ENCODE results near the gene COL8A2.

DNA sequence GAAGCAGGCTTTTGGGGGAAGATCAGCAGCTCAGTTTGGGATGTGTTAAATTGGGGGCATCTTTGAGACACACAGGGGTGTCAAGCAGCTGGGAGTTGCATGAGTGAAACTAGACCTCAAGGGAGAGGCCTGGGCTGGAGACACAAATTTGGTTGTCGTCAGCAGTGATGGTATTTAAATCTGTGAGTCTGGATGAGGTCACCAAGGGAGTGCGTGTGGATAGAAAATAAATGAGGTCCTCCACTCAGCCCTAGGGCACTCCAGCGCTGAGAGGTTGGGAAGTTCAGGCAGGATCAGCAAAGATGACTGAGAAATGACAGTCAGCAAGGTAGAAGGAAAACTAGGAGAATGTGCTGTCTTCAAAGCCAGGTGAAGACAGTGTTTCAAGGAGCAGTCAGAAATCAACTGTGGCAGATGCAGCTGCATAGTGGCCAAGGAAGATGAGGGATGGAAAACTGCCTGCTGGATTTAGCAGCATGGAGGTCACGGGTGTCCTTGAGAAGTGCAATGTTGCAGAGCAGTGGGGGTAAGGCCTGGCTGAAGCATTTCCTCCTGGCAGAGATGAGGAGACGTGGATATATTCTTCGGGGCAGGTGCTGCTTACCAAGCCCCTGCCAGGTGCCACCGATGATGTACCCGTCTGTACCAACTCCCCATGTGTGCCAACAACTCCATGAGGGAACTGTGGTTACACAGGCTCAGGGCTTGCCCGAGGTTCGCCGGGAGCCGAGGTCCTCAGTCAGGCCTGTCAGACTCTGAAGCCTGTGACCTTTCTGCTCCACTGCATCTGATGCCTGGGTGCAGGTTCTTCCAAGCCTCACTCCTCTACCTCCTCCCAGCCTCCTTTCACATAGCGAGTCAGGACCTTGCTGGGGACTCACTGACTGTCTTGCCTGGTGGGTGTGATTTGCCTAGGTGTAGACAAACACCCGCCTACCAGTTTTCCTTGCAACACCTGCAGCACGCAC is 42.2 kb upstream of the COL8A2 start:
- TF ChIP-seq POLR2A (IDR thresholded peaks at IDR 0.05) (no peak), CTCF (IDR thresholded peaks at IDR 0.05 in 4 of 5, conservative IDR thresholded peaks at IDR 0.05 in 1 of 5) (no peak)
